Smooth muscle cell (in vitro differentiated cells): ENCODE data around the gene GPS1. TPM values are rescaled to one million over a fixed set of nuclear protein-coding genes. Genes with fewer than 3 reads are reported as not detected.
A peak's percentile ranks its signal among the peaks of the same experiment; 100 is the strongest.

Source experiments
- DNase-seq: peaks from one replicate; lab custom pipeline; 2025; ENCODE audit not compliant: unreplicated experiment; lab: John Stamatoyannopoulos, UW
- H2AFZ ChIP-seq: fragments of 200-600 bp; sonication (generic); 2 replicates; pipeline ENCODE4 v1.6.0; 2016; ENCODE audit warnings: antibody characterized with exemption, low read depth, mild to moderate bottlenecking
- H3F3A ChIP-seq: fragments of 200-600 bp; sonication (generic); 2 replicates; pipeline ENCODE4 v1.6.0; 2017; ENCODE audit warnings: antibody characterized with exemption, low read depth
- H3K27ac ChIP-seq: fragments of 200-600 bp; sonication (generic); 2 replicates; pipeline ENCODE4 v1.5.1; 2016; ENCODE audit warnings: low read depth, mild to moderate bottlenecking
- H3K27me3 ChIP-seq: fragments of 200-600 bp; sonication (generic); 2 replicates; pipeline ENCODE4 v1.6.1; 2016; ENCODE audit warnings: low read depth, mild to moderate bottlenecking
- H3K36me3 ChIP-seq: fragments of 200-600 bp; sonication (generic); 2 replicates; pipeline ENCODE4 v1.5.1; 2016; ENCODE audit warnings: low read depth
- H3K4me1 ChIP-seq: fragments of 200-600 bp; sonication (generic); 2 replicates; pipeline ENCODE4 v1.5.1; 2016; ENCODE audit warnings: low read depth
- H3K4me2 ChIP-seq: fragments of 200-600 bp; sonication (generic); 2 replicates; pipeline ENCODE4 v1.6.0; 2016; ENCODE audit warnings: mild to moderate bottlenecking
- H3K4me3 ChIP-seq: fragments of 200-600 bp; sonication (generic); 2 replicates; pipeline ENCODE4 v1.5.1; 2016; ENCODE audit warnings: mild to moderate bottlenecking
- H3K79me2 ChIP-seq: fragments of 200-600 bp; sonication (generic); 2 replicates; pipeline ENCODE4 v1.6.0; 2016; ENCODE audit warnings: low read depth, mild to moderate bottlenecking
- H3K9ac ChIP-seq: fragments of 200-600 bp; sonication (generic); 2 replicates; pipeline ENCODE4 v1.6.0; 2016; ENCODE audit warnings: low read depth
- H3K9me3 ChIP-seq: fragments of 200-600 bp; sonication (generic); replicated peaks from 2 replicates; pipeline ENCODE4 v1.5.1; 2016; ENCODE audit warnings: low read depth
- H4K20me1 ChIP-seq: fragments of 200-600 bp; sonication (generic); 2 replicates; pipeline ENCODE4 v1.6.0; 2016; ENCODE audit warnings: low read depth
- CTCF ChIP-seq: fragments of 200-600 bp; sonication (generic); IDR thresholded peaks from 2 replicates; pipeline ENCODE4 v1.5.1; 2017; ENCODE audit warnings: borderline replicate concordance, mild to moderate bottlenecking, antibody characterized with exemption; ENCODE audit not compliant: insufficient read depth, poor library complexity, severe bottlenecking
- WGBS: methylation state at CpG from one replicate; pipeline ENCODE4 v1.1.7; 2016; ENCODE audit warnings: low lambda C conversion rate; 5-methylcytosine and 5-hydroxymethylcytosine counted together
- polyA plus RNA-seq: library from polyadenylated mRNA; unstranded; fragments of >200 nt; fragmentation: Nextera tagmentation; extraction: Ambion mirVana; gene quantifications from 2 replicates; pipeline ENCODE4 v1.2.1, GENCODE V29; 2016
- total RNA-seq: library from RNA; depleted of rRNA; stranded (reverse); fragments of >200 nt; gene quantifications from 2 replicates; pipeline ENCODE4 v1.2.3, GENCODE V29; 2014

The GPS1 gene
- total and polyA plus RNA-seq, 2 experiments from 2014 or later = 93.7 to 134 TPM

GRCh38 chr17:82063424-82064415 lies 12.0 kb downstream of the GPS1 start:
- H3K36me3 ChIP-seq = no peaks in the 10 kb centered on the region
- no peaks in the 10 kb centered on the region for H4K20me1 ChIP-seq
- H3K79me2 ChIP-seq = peaks cover 5% of the 10 kb centered on the region
- WGBS = 94% methylated on average over 20 of the region's 20 CpGs
- TF ChIP-seq CTCF = no peak
- H2AFZ ChIP-seq = no peak overlapping the region
- peaks cover 6% of the 10 kb centered on the region for H3K4me1 ChIP-seq
- H3K27me3 ChIP-seq = no peaks in the 10 kb centered on the region
- no peaks in the 10 kb centered on the region for H3F3A ChIP-seq
- no peak overlapping the region for H3K27ac ChIP-seq
- DNase-seq = no peak
- peak overlapping the region; percentile 96 for H3K4me2 ChIP-seq
- no peak overlapping the region for H3K4me3 ChIP-seq
- no peak overlapping the region for H3K9ac ChIP-seq
- H3K9me3 ChIP-seq = no peaks in the 10 kb centered on the region

GRCh38 chr17:82064433-82065192 lies 12.9 kb downstream of the GPS1 start:
- Histone ChIP-seq H3K27me3 (no peaks in the 10 kb centered on the region), H2AFZ (no peak overlapping the region), H4K20me1 (no peaks in the 10 kb centered on the region), H3K4me1 (peaks cover 6% of the 10 kb centered on the region), H3K4me2 (peak overlapping the region; percentile 96), H3K79me2 (peaks cover 5% of the 10 kb centered on the region), H3K9me3 (no peaks in the 10 kb centered on the region), H3K36me3 (no peaks in the 10 kb centered on the region), H3K9ac (peak overlapping the region; percentile 88), H3K4me3 (peak overlapping the region; percentile 74), H3K27ac (no peak overlapping the region), H3F3A (no peaks in the 10 kb centered on the region)
- DNase-seq = no peak
- 60% methylated on average over 36 of the region's 36 CpGs for WGBS
- TF ChIP-seq CTCF = no peak

GRCh38 chr17:82065193-82065637 lies 13.5 kb downstream of the GPS1 start:
- Histone ChIP-seq H3K4me1 (peaks cover 6% of the 10 kb centered on the region), H3K9me3 (no peaks in the 10 kb centered on the region), H3K27me3 (no peaks in the 10 kb centered on the region), H3K4me2 (peak overlapping the region; percentile 96), H3K79me2 (peaks cover 5% of the 10 kb centered on the region), H3K36me3 (no peaks in the 10 kb centered on the region), H3K27ac (no peak overlapping the region), H2AFZ (no peak overlapping the region), H4K20me1 (no peaks in the 10 kb centered on the region), H3K4me3 (peak overlapping the region; percentile 74), H3F3A (no peaks in the 10 kb centered on the region), H3K9ac (peak overlapping the region; percentile 88)
- no peak for DNase-seq
- WGBS = 3% methylated on average over 42 of the region's 47 CpGs
- TF ChIP-seq CTCF = no peak
